HCT116 (cell line): ENCODE results near the gene PHKG2. TPM values are rescaled to one million over a fixed set of nuclear protein-coding genes. Genes with fewer than 3 reads are reported as not detected.

Source experiments
- ATAC-seq: fragments of 200-7000 bp; cut with Tn5 transposase; 2 replicates; pipeline ENCODE4 v1.9.1; 2020; ENCODE audit warnings: mild to moderate bottlenecking, moderate library complexity
- BruUV-seq: library from RNA; stranded (reverse); fragments of 400-500 nt; replicated peaks from 2 replicates; lab custom pipeline; 2021; lab: Mats Ljungman, UMichigan
- CTCF ChIA-PET: fragments of 300-600 bp; sonication (Branson Sonifier 250); formaldehyde crosslinking; loops from one replicate; lab custom pipeline; 2021; ENCODE audit warnings: antibody characterized with exemption; lab: Charles Lee
- POLR2A ChIA-PET: fragments of 300-600, 350-600 bp; sonication (Branson Sonifier 250); formaldehyde crosslinking; loops from one replicate; lab custom pipeline; 2021; ENCODE audit warnings: antibody characterized with exemption; lab: Charles Lee
- RAD21 ChIA-PET, 2 experiments: fragments of 300-600 bp; sonication (Branson Sonifier 250); formaldehyde crosslinking; loops; one replicate each; lab custom pipeline; 2023; ENCODE audit warnings: low total read pairs in 2 of 2; ENCODE audit not compliant: uncharacterized antibody in 2 of 2, unreplicated experiment in 2 of 2, low non-redundant PET in 1 of 2; lab: Charles Lee
- DNase-seq: peaks from one replicate; pipeline ENCODE4 v3.0.0-alpha.2; 2010; ENCODE audit warnings: low read depth, low spot score
- H2AFZ ChIP-seq: fragments of 200-600 bp; shearing (Covaris generic), sonication (generic); 2 replicates; pipeline ENCODE4 v1.6.1; 2017; ENCODE audit warnings: low read depth, mixed run types, mixed read lengths, antibody characterized with exemption, low read length; ENCODE audit not compliant: poor library complexity, severe bottlenecking
- H3K27ac ChIP-seq: 2 replicates; pipeline ENCODE4 v1.5.1; 2012; ENCODE audit warnings: low read depth, low read length
- H3K27me3 ChIP-seq: fragments of 200-600 bp; sonication (generic); 2 replicates; pipeline ENCODE4 v1.6.1; 2016; ENCODE audit warnings: mixed run types, low read length, mixed read lengths; ENCODE audit not compliant: insufficient read depth
- H3K36me3 ChIP-seq, 2 experiments: fragments of 200-500 bp in 1 of 2; fragments of 200-600 bp in 1 of 2; sonication (Bioruptor generic) in 1 of 2; sonication (generic) in 1 of 2; 2 replicates each; pipeline versions ENCODE4 v1.5.1 to v1.6.1; 2014 to 2016; ENCODE audit warnings: low read length in 2 of 2, inconsistent platforms in 1 of 2, mixed read lengths in 1 of 2, mixed run types in 1 of 2; ENCODE audit not compliant: insufficient read depth in 2 of 2, control insufficient read depth in 1 of 2
- H3K4me1 ChIP-seq, 2 experiments: fragments of 200-600 bp in 1 of 2; sonication (generic) in 1 of 2; 2 replicates each; pipeline versions ENCODE4 v1.5.1 to v1.6.1; 2012 to 2017; ENCODE audit warnings: low read length in 2 of 2, inconsistent platforms in 1 of 2, mild to moderate bottlenecking in 1 of 2, mixed read lengths in 1 of 2, mixed run types in 1 of 2, moderate library complexity in 1 of 2; ENCODE audit not compliant: insufficient read depth in 2 of 2, control insufficient read depth in 1 of 2
- H3K4me2 ChIP-seq: fragments of 200-600 bp; sonication (generic); 2 replicates; pipeline ENCODE4 v1.6.1; 2017; ENCODE audit warnings: mixed run types, low read length, mixed read lengths
- H3K4me3 ChIP-seq, 2 experiments: fragments of 200-600 bp in 1 of 2; sonication (generic) in 1 of 2; replicated peaks in 1 of 2; 2 replicates each; pipeline ENCODE4 v1.5.1; 2011 to 2016; ENCODE audit warnings: low read length in 2 of 2, control low read depth in 1 of 2, low read depth in 1 of 2, mild to moderate bottlenecking in 1 of 2, mixed read lengths in 1 of 2, mixed run types in 1 of 2
- H3K79me2 ChIP-seq: fragments of 200-600 bp; sonication (generic); 2 replicates; pipeline ENCODE4 v1.6.1; 2017; ENCODE audit warnings: mild to moderate bottlenecking, mixed run types, low read length, moderate library complexity, mixed read lengths; ENCODE audit not compliant: insufficient read depth
- H3K9ac ChIP-seq: fragments of 200-600 bp; sonication (generic); 2 replicates; pipeline ENCODE4 v1.6.1; 2016; ENCODE audit warnings: low read length, mixed read lengths
- H3K9me2 ChIP-seq: fragments of 200-600 bp; sonication (generic), shearing (Covaris generic); 2 replicates; pipeline ENCODE4 v1.6.1; 2017; ENCODE audit warnings: mixed run types, mild to moderate bottlenecking, moderate library complexity; ENCODE audit not compliant: insufficient read depth
- H3K9me3 ChIP-seq, 2 experiments: fragments of 200-500 bp in 1 of 2; fragments of 200-600 bp in 1 of 2; sonication (Bioruptor generic) in 1 of 2; sonication (generic) in 1 of 2; 2 replicates each; pipeline ENCODE4 v1.6.1; 2014 to 2017; ENCODE audit warnings: low read length in 2 of 2, mixed read lengths in 2 of 2, inconsistent platforms in 1 of 2, low read depth in 1 of 2, mild to moderate bottlenecking in 1 of 2, mixed run types in 1 of 2, moderate library complexity in 1 of 2; ENCODE audit not compliant: control insufficient read depth in 1 of 2, insufficient read depth in 1 of 2
- H4K20me1 ChIP-seq: fragments of 200-600 bp; sonication (generic), shearing (Covaris generic); 2 replicates; pipeline ENCODE4 v1.6.1; 2017; ENCODE audit warnings: mixed run types, mild to moderate bottlenecking, moderate library complexity; ENCODE audit not compliant: insufficient read depth
- CBX3 ChIP-seq: IDR thresholded peaks from 2 replicates; pipeline ENCODE4 v1.6.1; 2012; ENCODE audit warnings: low read depth
- EGR1 ChIP-seq: IDR thresholded peaks from 2 replicates; pipeline ENCODE4 v1.6.1; 2012; ENCODE audit warnings: low read depth
- ELF1 ChIP-seq: IDR thresholded peaks from 2 replicates; pipeline ENCODE4 v1.6.1; 2012; ENCODE audit warnings: low read depth, borderline replicate concordance
- EZH2 ChIP-seq: fragments of 200-600 bp; sonication (generic); IDR thresholded peaks from 2 replicates; pipeline ENCODE4 v1.6.1; 2017; ENCODE audit warnings: antibody characterized with exemption, mixed run types
- JUND ChIP-seq: IDR thresholded peaks from 2 replicates; pipeline ENCODE4 v1.6.1; 2012
- POLR2A ChIP-seq: IDR thresholded peaks from 2 replicates; pipeline ENCODE4 v1.7.0; 2011; ENCODE audit warnings: borderline replicate concordance; ENCODE audit not compliant: insufficient read depth, insufficient read length; ENCODE audit errors: extremely low read depth
- POLR2AphosphoS5 ChIP-seq: IDR thresholded peaks from 2 replicates; pipeline ENCODE4 v1.6.1; 2011; ENCODE audit warnings: mild to moderate bottlenecking, low read depth, low read length, moderate library complexity
- RAD21 ChIP-seq: IDR thresholded peaks from 2 replicates; pipeline ENCODE4 v1.6.1; 2012; ENCODE audit warnings: low read depth, mild to moderate bottlenecking
- TCF7L2 ChIP-seq: IDR thresholded peaks from 2 replicates; pipeline ENCODE4 v1.7.0; 2011; ENCODE audit warnings: borderline replicate concordance, inconsistent platforms; ENCODE audit not compliant: insufficient read depth, insufficient read length; ENCODE audit errors: extremely low read depth
- ZFX ChIP-seq: fragments of 450-650 bp; IDR thresholded peaks from 2 replicates; pipeline ENCODE4 v1.6.1; 2017
- ZNF274 ChIP-seq: fragments of 200-500 bp; sonication (Bioruptor generic); IDR thresholded peaks from 2 replicates; pipeline ENCODE4 v1.6.1; 2014; ENCODE audit warnings: mild to moderate bottlenecking, low read depth, low read length, inconsistent platforms
- intact Hi-C: fragments of 100-400 bp; cut with micrococcal nuclease; formaldehyde crosslinking; loops from 2 replicates; pipeline ENCODE4 v1.10.0; 2022
- total RNA-seq: library from RNA; stranded (reverse); gene quantifications from one replicate; pipeline ENCODE4 v1.2.1, GENCODE V29; 2021; ENCODE audit not compliant: unreplicated experiment
- TF ChIP-seq, protein P1 (sequence below): IDR thresholded peaks from 2 replicates; pipeline ENCODE4 v1.6.1; 2011; ENCODE audit warnings: mild to moderate bottlenecking, low read length, moderate library complexity; ENCODE audit not compliant: insufficient replicate concordance; ENCODE audit errors: extremely low read depth
- TF ChIP-seq, protein P2 (sequence below): IDR thresholded peaks from 2 replicates; pipeline ENCODE4 v1.6.1; 2012; ENCODE audit warnings: low read depth

Gene PHKG2
- total RNA-seq, 1 experiment from 2014 or later: 32.6 TPM

DNA sequence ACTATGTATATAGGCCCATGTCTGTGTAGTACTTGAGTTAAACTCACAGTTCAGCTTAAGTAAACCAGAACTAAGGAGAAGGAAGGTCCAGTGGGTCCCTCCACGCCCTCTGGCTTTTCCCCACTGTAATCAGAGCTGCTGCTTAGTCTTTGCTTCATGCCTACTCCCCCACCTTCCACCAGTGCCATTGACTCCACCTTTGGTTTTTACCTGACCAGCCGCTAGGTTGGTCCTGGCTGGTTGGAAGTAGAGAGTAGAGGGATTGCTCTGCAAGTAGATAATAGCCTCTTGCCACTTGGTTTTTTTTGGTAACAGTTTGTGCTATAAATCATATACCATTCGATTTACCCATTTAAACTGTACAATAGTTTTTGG lies 22.8 kb upstream of the PHKG2 start:
- ATAC-seq: no peak
- ChIA-PET CTCF (interaction anchor here (0.6 kb wide), 1 partner anchor 31 kb away, joined by 3 read pairs; no protein-coding TSS in a partner anchor), RAD21 (no interaction called here)
- Histone ChIP-seq H3K4me2 (no peak overlapping the region), H3K27me3 (no peaks in the 10 kb centered on the region), H2AFZ (no peak overlapping the region), H3K79me2 (peaks cover 63% of the 10 kb centered on the region), H3K36me3 (peaks cover 72 to 79% of the 10 kb centered on the region in 2 experiments; a peak in 3 of 4 replicates)
- intact Hi-C loops: no loop called here
- no peak for TF ChIP-seq EGR1
- TF ChIP-seq POLR2AphosphoS5: 0 out of 2 replicates have a peak, but pooled peaks have one; percentile 7
- TF ChIP-seq, all 23 proteins: peak for 1
- Histone ChIP-seq H4K20me1 (no peaks in the 10 kb centered on the region), H3K9me3 (no peaks in the 10 kb centered on the region), H3K4me3 (no peak overlapping the region), H3K27ac (no peak overlapping the region), H3K9me2 (no peaks in the 10 kb centered on the region), H3K9ac (no peak overlapping the region), H3K4me1 (no peaks in the 10 kb centered on the region)
- no TSS peak for BruUV-seq
- DNase-seq: no peak
- POLR2A ChIA-PET: no interaction called here

- Histone ChIP-seq H3K9me2 (no peaks in the 10 kb centered on the region), H3K36me3 (peaks cover 60 to 68% of the 10 kb centered on the region in 2 experiments; a peak in 3 of 4 replicates), H3K4me1 (no peaks in the 10 kb centered on the region), H3K79me2 (peaks cover 50% of the 10 kb centered on the region), H3K9me3 (no peaks in the 10 kb centered on the region), H3K27ac (no peak overlapping the region), H2AFZ (no peak overlapping the region), H4K20me1 (no peaks in the 10 kb centered on the region), H3K27me3 (no peaks in the 10 kb centered on the region), H3K4me2 (no peak overlapping the region), H3K4me3 (no peak overlapping the region), H3K9ac (no peak overlapping the region)
- ChIA-PET CTCF (no interaction called here), RAD21 (no interaction called here), POLR2A (no interaction called here)
- no peak for DNase-seq
- BruUV-seq: no TSS peak
- intact Hi-C loops: no loop called here
- ATAC-seq: no peak
- no peak for TF ChIP-seq ZFX
- no peak for TF ChIP-seq ZNF274
- no peak for TF ChIP-seq POLR2A
- no peak for TF ChIP-seq TCF7L2
- no peak for TF ChIP-seq RAD21
- no peak for TF ChIP-seq ELF1
- TF ChIP-seq JUND: no peak
- no peak for TF ChIP-seq EZH2
- TF ChIP-seq, protein P1, sequence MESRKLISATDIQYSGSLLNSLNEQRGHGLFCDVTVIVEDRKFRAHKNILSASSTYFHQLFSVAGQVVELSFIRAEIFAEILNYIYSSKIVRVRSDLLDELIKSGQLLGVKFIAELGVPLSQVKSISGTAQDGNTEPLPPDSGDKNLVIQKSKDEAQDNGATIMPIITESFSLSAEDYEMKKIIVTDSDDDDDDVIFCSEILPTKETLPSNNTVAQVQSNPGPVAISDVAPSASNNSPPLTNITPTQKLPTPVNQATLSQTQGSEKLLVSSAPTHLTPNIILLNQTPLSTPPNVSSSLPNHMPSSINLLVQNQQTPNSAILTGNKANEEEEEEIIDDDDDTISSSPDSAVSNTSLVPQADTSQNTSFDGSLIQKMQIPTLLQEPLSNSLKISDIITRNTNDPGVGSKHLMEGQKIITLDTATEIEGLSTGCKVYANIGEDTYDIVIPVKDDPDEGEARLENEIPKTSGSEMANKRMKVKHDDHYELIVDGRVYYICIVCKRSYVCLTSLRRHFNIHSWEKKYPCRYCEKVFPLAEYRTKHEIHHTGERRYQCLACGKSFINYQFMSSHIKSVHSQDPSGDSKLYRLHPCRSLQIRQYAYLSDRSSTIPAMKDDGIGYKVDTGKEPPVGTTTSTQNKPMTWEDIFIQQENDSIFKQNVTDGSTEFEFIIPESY: no peak
- TF ChIP-seq, protein P2, sequence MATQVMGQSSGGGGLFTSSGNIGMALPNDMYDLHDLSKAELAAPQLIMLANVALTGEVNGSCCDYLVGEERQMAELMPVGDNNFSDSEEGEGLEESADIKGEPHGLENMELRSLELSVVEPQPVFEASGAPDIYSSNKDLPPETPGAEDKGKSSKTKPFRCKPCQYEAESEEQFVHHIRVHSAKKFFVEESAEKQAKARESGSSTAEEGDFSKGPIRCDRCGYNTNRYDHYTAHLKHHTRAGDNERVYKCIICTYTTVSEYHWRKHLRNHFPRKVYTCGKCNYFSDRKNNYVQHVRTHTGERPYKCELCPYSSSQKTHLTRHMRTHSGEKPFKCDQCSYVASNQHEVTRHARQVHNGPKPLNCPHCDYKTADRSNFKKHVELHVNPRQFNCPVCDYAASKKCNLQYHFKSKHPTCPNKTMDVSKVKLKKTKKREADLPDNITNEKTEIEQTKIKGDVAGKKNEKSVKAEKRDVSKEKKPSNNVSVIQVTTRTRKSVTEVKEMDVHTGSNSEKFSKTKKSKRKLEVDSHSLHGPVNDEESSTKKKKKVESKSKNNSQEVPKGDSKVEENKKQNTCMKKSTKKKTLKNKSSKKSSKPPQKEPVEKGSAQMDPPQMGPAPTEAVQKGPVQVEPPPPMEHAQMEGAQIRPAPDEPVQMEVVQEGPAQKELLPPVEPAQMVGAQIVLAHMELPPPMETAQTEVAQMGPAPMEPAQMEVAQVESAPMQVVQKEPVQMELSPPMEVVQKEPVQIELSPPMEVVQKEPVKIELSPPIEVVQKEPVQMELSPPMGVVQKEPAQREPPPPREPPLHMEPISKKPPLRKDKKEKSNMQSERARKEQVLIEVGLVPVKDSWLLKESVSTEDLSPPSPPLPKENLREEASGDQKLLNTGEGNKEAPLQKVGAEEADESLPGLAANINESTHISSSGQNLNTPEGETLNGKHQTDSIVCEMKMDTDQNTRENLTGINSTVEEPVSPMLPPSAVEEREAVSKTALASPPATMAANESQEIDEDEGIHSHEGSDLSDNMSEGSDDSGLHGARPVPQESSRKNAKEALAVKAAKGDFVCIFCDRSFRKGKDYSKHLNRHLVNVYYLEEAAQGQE: no peak
- TF ChIP-seq CBX3: no peak
Measured at GRCh38 chr16:30728321-30728720, 19.9 kb upstream of the PHKG2 start.
